ENCODE results near the gene STAG2. TPM values are rescaled to one million over a fixed set of nuclear protein-coding genes. Genes with fewer than 3 reads are reported as not detected.

STAG2 gene
- total and polyA plus RNA-seq, 2 experiments from 2014 or later = 29.2 to 51.7 TPM

- H3K79me2 ChIP-seq (ENCODE audit: insufficient read depth) = no peaks in the 10 kb centered on the region
- H3K36me3 ChIP-seq (ENCODE audit: low read depth) = peaks cover 28% of the 10 kb centered on the region; the same call in 1 of the 2 replicates
- no peak for TF ChIP-seq EZH2phosphoT487 (IDR thresholded peaks at IDR 0.05; ENCODE audit: insufficient read depth, low read depth)
- no peak for TF ChIP-seq EZH2 (IDR thresholded peaks at IDR 0.05; ENCODE audit: insufficient read depth, poor library complexity, severe bottlenecking)
- no peaks in the 10 kb centered on the region for H3K9me3 ChIP-seq (ENCODE audit: low read depth)
- H3K4me1 ChIP-seq (ENCODE audit: insufficient read depth) = no peaks in the 10 kb centered on the region
- no peak for DNase-seq
- WGBS, 2 experiments (ENCODE audit: low coverage in 1 of 2, low lambda C conversion rate in 2 of 2, missing lambda C conversion rate in 2 of 2) = 67 to 73% methylated on average over 6 of the region's 6 CpGs
- no peak overlapping the region for H3K9ac ChIP-seq
- no peaks in the 10 kb centered on the region for H3K27me3 ChIP-seq (replicated peaks; ENCODE audit: insufficient read depth)
- no peaks in the 10 kb centered on the region for H4K20me1 ChIP-seq (ENCODE audit: insufficient read depth)
- H3K9me2 ChIP-seq (ENCODE audit: insufficient read depth) = no peaks in the 10 kb centered on the region
- H3K4me3 ChIP-seq = no peak overlapping the region
- no peak overlapping the region for H3K4me2 ChIP-seq (ENCODE audit: unreplicated experiment)
- no peaks in the 10 kb centered on the region for H3F3A ChIP-seq (ENCODE audit: insufficient read depth)
- in situ Hi-C loops (cut with MboI) = no loop called here
- H2AFZ ChIP-seq = no peak overlapping the region
- H3K27ac ChIP-seq = no peak overlapping the region
These were observed 125.7 kb downstream of the STAG2 start for GRCh38 chrX:124087000-124087746.

DNA sequence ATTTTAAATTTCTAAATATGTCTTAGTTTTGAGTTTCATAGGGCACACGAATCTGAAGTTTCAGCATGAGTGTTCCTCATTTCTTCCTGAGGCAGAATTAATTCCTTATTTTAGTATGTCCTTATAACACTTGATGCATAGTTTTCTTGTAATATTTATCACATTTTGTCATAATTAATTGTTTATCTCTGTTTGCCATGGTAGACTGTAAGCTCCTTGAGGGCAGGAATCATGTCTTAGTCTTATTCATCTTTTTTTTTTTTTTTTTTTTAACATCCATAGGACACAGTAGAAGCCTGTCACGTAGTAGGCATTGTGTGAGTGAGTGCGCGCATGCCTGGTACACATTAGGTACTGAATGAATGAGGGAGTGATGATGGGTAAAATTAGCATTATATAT is 131.7 kb downstream of the STAG2 start:
- in situ Hi-C loops (cut with MboI) = no loop called here
- H2AFZ ChIP-seq = no peak overlapping the region
- WGBS, 2 experiments (ENCODE audit: low coverage in 1 of 2, low lambda C conversion rate in 2 of 2, missing lambda C conversion rate in 2 of 2) = 100% methylated on average over 4 of the region's 4 CpGs
- no peaks in the 10 kb centered on the region for H3K4me1 ChIP-seq (ENCODE audit: insufficient read depth)
- no peaks in the 10 kb centered on the region for H3K27me3 ChIP-seq (replicated peaks; ENCODE audit: insufficient read depth)
- no peak overlapping the region for H3K4me3 ChIP-seq
- no peak for DNase-seq
- H3K9me3 ChIP-seq (ENCODE audit: low read depth) = no peaks in the 10 kb centered on the region
- H3K27ac ChIP-seq = no peak overlapping the region
- no peaks in the 10 kb centered on the region for H4K20me1 ChIP-seq (ENCODE audit: insufficient read depth)
- TF ChIP-seq EZH2 (IDR thresholded peaks at IDR 0.05; ENCODE audit: insufficient read depth, poor library complexity, severe bottlenecking) (no peak), EZH2phosphoT487 (IDR thresholded peaks at IDR 0.05; ENCODE audit: insufficient read depth, low read depth) (no peak)
- H3K4me2 ChIP-seq (ENCODE audit: unreplicated experiment) = no peak overlapping the region
- no peaks in the 10 kb centered on the region for H3K79me2 ChIP-seq (ENCODE audit: insufficient read depth)
- H3K9ac ChIP-seq = no peak overlapping the region
- peaks cover 7% of the 10 kb centered on the region; the same call in 1 of the 2 replicates for H3K36me3 ChIP-seq (ENCODE audit: low read depth)
- H3F3A ChIP-seq (ENCODE audit: insufficient read depth) = 0 out of 2 replicates have a peak, but pooled peaks cover 3% of the 10 kb centered on the region
- no peaks in the 10 kb centered on the region for H3K9me2 ChIP-seq (ENCODE audit: insufficient read depth)

DNA sequence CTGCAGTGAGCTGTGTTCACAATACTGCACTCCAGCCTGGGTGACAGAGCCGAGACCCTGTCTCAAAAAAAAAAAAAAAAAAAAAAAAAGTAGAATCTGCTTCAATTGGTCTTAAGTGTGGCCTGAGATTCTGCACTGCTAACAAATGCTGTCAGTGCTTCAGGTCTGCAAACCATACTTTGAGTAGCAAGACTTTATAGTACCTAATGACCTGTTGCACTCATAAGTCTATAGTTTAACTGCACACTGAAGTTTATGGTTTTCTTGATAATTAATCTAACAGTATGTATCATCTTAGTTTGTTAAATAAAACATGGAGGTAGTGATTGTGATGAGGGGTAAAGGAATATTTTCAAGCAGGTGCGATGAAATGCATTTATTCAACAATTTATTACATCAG is 135.6 kb downstream of the STAG2 start:
- Histone ChIP-seq H3K9me3 (ENCODE audit: low read depth) (no peaks in the 10 kb centered on the region), H3K27me3 (replicated peaks; ENCODE audit: insufficient read depth) (no peaks in the 10 kb centered on the region), H3K27ac (no peak overlapping the region), H3K79me2 (ENCODE audit: insufficient read depth) (no peaks in the 10 kb centered on the region), H3K4me2 (ENCODE audit: unreplicated experiment) (no peak overlapping the region), H3K9me2 (ENCODE audit: insufficient read depth) (no peaks in the 10 kb centered on the region), H3K4me1 (ENCODE audit: insufficient read depth) (no peaks in the 10 kb centered on the region), H3K4me3 (no peak overlapping the region), H4K20me1 (ENCODE audit: insufficient read depth) (no peaks in the 10 kb centered on the region), H2AFZ (no peak overlapping the region), H3K36me3 (ENCODE audit: low read depth) (peaks cover 4% of the 10 kb centered on the region; the same call in 1 of the 2 replicates), H3K9ac (no peak overlapping the region), H3F3A (ENCODE audit: insufficient read depth) (0 out of 2 replicates have a peak, but pooled peaks cover 3% of the 10 kb centered on the region)
- 93 to 100% methylated on average over 1 to 2 of the region's 2 CpGs for WGBS, 2 experiments (ENCODE audit: low coverage in 1 of 2, low lambda C conversion rate in 2 of 2, missing lambda C conversion rate in 2 of 2)
- no peak for DNase-seq
- in situ Hi-C loops (cut with MboI) = no loop called here
- no peak for TF ChIP-seq EZH2 (IDR thresholded peaks at IDR 0.05; ENCODE audit: insufficient read depth, poor library complexity, severe bottlenecking)
- TF ChIP-seq EZH2phosphoT487 (IDR thresholded peaks at IDR 0.05; ENCODE audit: insufficient read depth, low read depth) = no peak

DNA sequence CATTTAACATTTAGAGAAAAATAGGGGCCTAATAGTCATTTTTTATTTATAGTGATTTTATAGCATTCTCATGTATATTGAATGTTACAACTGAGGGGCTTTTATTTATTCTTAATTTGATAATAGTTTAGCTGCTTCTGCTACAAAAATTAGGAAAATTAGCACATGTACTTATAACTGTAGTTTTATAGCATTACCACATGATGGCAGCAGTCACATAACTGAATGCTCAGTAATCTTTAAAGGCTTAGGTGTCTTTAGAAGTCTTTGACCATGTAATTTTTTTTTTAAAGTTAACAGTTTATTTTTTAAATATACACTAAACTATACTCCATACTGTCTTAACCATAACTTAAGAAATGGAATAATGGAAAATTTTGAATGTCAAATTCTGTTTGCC is 136.6 kb downstream of the STAG2 start:
- in situ Hi-C loops (cut with MboI) = no loop called here
- H3F3A ChIP-seq (ENCODE audit: insufficient read depth) = 0 out of 2 replicates have a peak, but pooled peaks cover 3% of the 10 kb centered on the region
- no peaks in the 10 kb centered on the region for H3K27me3 ChIP-seq (replicated peaks; ENCODE audit: insufficient read depth)
- no peaks in the 10 kb centered on the region for H3K9me2 ChIP-seq (ENCODE audit: insufficient read depth)
- no peak overlapping the region for H3K4me2 ChIP-seq (ENCODE audit: unreplicated experiment)
- H3K36me3 ChIP-seq (ENCODE audit: low read depth) = peaks cover 4% of the 10 kb centered on the region; the same call in 1 of the 2 replicates
- peak; percentile 59 for DNase-seq
- TF ChIP-seq EZH2phosphoT487 (IDR thresholded peaks at IDR 0.05; ENCODE audit: insufficient read depth, low read depth) (no peak), EZH2 (IDR thresholded peaks at IDR 0.05; ENCODE audit: insufficient read depth, poor library complexity, severe bottlenecking) (no peak)
- no peak overlapping the region for H3K27ac ChIP-seq
- no peaks in the 10 kb centered on the region for H3K9me3 ChIP-seq (ENCODE audit: low read depth)
- H3K4me3 ChIP-seq = no peak overlapping the region
- no peak overlapping the region for H2AFZ ChIP-seq
- no peaks in the 10 kb centered on the region for H4K20me1 ChIP-seq (ENCODE audit: insufficient read depth)
- no peaks in the 10 kb centered on the region for H3K79me2 ChIP-seq (ENCODE audit: insufficient read depth)
- H3K4me1 ChIP-seq (ENCODE audit: insufficient read depth) = no peaks in the 10 kb centered on the region
- H3K9ac ChIP-seq = no peak overlapping the region

All from GM23248 (cell line).